GM18858 (cell line): ENCODE measurements around the gene BBS7.

Experiments
- ATAC-seq: cut with Tn5 transposase; IDR thresholded peaks from one replicate; pipeline ENCODE4 v1.9.1; 2021; ENCODE audit not compliant: unreplicated experiment

BBS7 gene, protein sequence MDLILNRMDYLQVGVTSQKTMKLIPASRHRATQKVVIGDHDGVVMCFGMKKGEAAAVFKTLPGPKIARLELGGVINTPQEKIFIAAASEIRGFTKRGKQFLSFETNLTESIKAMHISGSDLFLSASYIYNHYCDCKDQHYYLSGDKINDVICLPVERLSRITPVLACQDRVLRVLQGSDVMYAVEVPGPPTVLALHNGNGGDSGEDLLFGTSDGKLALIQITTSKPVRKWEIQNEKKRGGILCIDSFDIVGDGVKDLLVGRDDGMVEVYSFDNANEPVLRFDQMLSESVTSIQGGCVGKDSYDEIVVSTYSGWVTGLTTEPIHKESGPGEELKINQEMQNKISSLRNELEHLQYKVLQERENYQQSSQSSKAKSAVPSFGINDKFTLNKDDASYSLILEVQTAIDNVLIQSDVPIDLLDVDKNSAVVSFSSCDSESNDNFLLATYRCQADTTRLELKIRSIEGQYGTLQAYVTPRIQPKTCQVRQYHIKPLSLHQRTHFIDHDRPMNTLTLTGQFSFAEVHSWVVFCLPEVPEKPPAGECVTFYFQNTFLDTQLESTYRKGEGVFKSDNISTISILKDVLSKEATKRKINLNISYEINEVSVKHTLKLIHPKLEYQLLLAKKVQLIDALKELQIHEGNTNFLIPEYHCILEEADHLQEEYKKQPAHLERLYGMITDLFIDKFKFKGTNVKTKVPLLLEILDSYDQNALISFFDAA

DNA sequence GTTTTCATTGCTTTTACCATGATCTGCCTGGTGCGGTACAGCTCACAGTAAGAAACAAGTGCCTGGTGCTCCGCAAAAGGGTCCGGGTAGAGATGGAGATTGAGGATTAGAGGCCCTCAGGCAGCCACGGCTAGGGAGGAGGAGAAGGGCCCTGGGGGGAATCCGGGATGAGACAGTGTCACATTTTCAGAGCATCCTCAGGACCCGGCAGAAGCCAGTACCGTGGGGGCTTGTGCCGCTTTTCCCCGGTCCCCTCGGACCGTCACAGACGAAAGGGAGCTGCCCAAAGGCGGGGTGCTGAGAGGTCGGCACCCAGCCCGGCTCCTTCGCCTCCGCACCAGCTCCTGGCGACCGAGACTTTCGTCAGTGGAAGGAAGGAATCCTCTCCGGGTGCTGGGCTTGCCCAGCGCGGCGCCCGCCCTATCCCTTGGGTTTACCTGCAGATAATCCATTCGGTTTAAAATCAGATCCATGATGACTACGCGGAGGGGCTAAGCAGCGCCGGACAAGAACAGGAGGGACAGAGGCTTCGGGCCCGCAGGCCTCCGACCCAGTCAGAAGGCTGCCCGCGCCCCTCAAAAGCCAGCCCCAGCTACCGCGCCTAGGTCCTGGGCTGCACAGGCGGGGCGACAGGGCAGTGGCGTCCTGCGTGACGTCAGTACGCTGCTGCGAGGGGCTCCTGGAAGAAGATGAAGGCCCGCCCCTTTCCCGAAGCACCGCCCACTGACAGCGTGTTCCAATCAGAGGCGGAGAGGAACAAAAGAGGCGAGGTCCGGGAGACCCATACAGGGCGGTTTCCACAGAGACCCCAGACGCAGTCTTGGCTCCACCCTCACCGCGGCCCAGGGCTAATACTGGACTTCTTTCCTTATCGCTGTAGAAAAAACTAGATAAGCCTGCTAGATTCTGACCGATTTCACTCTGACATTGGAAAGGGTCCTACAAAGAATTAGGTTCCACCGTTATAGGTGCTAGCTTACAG, at the start of gene BBS7:
TSS of gene BBS7 (minus strand) at position 634 of the 982 bp plus-strand sequence. CDS start at position 473, 161 bp downstream.
- ATAC-seq, result peak; percentile 96

DNA sequence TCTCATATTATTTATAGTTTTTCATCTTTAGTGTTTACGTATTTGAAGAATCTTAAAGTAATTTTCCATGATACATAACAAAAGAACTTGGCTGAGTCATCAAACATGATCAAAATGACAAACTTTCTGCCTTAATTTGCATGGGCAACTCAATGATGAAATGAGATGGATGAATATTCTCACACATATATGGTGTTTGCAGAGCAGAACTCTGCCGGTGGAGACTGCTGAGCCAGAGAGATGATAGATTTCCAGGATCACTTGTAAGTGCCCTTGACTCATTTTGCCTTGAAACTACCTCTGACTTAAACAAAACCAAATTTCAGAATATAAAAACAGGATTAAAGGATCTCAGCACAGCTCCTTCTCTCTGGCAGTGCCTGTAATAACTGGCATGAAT, 43.4 kb upstream of the BBS7 start:
- ATAC-seq, result no peak

DNA sequence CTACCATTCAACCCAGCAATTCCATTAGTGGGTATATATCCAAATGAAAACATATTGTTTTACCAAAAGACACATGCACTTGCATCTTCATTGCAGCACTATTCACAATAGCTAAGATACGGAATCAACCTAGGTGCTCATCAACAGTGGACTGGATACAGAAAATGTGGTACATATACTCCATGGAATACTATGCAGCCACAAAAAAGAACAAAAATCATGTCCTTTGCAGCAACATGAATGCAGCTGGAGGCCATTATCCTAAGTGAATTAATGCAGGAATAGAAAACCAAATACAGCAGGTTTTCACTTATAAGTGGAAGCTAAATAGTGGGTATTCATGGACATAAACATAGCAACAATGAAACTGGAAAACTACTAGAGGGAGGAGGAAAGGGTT, 38.1 kb upstream of the BBS7 start:
- ATAC-seq, result no peak

DNA sequence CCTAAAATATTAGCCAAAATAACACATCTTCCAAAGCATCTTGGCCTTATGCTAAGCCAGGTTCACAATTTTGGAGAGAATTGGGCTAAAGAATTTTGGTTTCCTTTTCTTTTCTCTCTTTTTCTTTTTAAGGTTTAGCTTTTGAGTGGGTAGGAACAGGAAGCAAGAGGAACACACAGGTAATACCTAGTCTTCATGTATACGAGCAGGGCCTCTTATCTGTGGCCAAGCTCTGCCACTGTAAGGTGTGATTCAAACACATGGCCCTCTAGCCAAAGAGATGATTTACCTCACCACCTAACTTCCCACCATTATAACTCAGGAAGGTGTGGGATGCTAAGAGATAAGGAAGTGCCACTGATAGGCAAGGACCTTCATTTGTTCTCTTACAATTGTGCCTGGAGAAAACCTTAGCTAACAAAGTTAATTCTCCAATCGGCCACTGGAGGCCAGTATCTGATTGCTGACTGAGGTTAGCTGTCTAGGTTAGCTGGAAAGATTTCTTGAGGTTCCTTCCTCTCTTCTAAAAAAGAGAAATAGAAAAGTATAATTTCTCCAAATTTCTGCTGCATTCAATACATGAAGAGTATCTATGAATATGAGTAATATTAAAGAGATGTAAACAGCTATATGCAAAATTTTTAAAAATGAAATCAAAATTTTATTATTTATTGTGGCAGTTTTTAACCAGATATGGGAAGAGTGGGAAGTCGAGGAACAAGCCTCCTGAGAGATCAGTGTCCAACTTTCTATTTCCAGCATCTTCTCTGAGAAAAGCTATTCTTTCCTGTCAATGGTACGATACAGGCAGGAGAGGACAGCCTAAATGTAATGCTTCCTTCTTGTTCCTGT, 30.1 kb upstream of the BBS7 start:
- ATAC-seq, result peak; percentile 87

DNA sequence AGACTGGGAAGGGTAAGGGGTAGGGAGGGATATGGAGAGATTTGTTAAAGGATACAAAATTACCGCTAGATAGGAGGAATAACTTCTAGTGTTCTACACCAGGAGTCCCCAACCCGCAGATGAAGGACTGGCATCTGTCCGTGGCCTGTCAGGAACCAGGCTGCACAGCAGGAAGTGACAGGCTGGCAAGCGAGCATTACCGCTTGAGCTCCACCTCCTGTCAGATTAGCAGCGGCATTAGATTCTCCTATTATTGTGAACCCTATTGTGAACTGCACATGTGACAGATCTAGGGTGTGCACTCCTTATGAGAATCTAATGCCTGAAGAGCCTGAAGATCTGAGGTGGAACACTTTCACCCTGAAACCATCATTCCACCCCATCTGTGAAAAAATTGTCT, 27.9 kb upstream of the BBS7 start:
- ATAC-seq, result no peak

GRCh38 chr4:121888134-121888533, 17.9 kb upstream of the BBS7 start:
- no peak for ATAC-seq

GRCh38 chr4:121885115-121885514, 14.8 kb upstream of the BBS7 start:
- no peak for ATAC-seq

- no peak for ATAC-seq
Observed at GRCh38 chr4:121881158-121881557, 10.9 kb upstream of the BBS7 start.

DNA sequence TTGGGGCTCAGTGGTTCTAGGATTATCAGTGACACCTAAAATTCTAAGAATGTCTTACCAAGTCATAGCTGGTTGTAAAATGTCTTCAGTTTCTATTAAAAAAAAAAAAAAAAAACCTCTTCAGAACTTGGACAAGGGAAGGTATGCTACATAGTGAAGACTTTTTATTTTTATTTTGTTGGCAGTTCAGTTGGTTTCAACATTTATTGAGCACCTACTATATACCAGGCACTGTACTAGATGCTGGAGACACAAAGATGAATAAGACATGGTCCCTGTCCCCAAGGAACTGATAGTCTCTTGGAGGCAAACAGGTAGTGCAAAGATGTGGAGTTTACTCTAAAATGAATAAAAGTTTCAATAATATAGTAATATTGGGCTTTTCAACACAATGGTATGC, 8.9 kb upstream of the BBS7 start:
- ATAC-seq, result no peak

- no peak for ATAC-seq
Observed at GRCh38 chr4:121877041-121877773, 6.9 kb upstream of the BBS7 start.

DNA sequence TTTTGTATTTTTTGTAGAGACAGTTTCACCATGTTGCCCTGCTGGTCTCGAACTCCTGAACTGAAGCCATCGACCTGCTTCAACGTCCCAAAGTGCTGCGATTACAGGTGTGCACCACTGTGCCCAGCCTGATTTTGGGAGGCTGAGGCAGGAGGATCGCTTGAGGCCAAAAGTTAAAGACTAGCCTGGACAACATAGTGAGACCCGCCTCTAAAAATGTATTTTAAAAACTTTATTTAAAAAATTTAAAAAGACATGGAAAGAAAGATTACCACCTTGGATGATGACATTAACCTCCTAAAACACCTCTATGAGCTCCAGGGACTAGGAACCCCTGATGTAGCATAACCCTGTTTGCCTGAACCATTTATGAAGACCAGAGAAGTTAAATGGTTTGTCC, 5.8 kb upstream of the BBS7 start:
- no peak for ATAC-seq

- ATAC-seq, result no peak
Observed at GRCh38 chr4:121875652-121876051, 5.4 kb upstream of the BBS7 start.

DNA sequence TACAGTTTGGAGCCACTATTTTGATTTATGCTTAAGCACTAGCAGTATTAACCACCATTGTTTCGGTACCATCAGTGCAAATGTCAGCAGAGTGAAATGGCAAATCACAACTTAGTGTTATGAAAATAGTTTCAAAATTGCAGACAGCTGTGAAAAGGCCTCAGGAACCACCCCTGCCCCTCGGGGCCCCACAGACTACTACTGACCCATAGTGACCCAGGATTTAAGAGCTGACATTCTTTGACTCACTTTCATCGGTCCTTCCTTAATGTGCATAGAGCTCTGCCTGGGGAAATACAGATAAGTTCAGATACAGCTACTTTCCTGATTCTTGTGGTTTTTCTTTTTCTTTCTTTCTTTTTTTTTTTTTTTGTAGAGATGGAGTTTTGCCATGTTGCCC, 3.3 kb upstream of the BBS7 start:
- no peak for ATAC-seq

DNA sequence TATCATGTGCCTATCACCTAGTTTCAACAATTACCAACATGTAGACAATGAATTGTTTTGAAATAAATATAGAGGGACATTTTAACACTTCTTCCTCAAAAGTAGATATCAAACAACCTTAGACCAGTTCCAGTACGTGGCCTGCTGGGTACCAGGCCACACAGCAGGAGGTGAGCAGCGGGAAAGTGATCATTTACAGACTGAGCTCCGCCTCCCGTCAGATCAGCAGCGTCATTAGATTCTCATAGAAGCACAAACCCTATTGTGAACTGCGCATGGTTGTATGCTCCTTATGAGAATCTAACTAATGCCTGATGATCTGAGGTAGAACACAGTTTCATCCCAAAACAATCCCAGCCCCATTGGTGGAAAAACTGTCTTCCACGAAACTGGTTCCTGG, 6.5 kb downstream of the BBS7 start:
- ATAC-seq, result no peak

GRCh38 chr4:121861426-121861825, 8.8 kb downstream of the BBS7 start:
- ATAC-seq, result no peak

GRCh38 chr4:121860121-121860520, 10.2 kb downstream of the BBS7 start:
- ATAC-seq, result no peak

DNA sequence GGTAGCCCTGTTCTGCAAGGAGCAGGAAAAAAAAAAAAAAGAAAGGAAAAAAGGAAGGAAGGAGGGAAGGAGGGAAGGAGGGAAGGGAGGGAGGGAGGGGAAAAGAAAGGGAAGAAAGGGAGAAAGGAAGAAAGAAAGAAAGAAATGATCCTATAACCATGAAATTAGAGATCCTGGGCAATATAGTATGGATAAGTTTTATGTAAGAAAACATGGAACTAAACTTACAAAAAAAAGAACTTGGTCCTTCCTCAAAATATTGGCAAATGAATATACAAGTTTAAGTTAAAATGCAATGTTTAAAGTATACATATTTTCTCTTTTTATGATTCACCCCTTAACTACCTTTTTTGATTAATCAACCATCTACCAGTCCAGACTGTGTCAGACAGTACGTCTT, 18.9 kb downstream of the BBS7 start:
- no peak for ATAC-seq

DNA sequence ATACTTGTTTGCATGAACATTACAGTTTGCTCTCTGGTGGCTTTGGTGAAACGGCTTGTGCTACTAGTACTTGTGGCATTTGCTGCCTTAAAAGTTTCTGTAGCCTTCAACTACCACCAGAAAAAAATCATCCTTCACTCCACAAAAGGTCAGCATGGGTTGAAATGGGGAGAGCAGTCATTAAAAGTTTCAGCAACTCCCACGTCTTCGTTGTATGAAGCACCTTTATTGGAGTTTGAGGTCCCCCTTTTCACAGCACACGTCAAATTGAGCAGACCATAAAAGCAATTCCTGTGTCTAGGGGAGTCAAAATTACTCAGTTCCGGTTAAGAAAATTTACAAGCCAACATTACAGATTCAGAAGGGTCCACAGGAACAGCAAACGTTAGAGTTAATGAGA, 23.6 kb downstream of the BBS7 start:
- no peak for ATAC-seq

- ATAC-seq, result no peak
Observed at GRCh38 chr4:121842862-121843261, 27.4 kb downstream of the BBS7 start.

DNA sequence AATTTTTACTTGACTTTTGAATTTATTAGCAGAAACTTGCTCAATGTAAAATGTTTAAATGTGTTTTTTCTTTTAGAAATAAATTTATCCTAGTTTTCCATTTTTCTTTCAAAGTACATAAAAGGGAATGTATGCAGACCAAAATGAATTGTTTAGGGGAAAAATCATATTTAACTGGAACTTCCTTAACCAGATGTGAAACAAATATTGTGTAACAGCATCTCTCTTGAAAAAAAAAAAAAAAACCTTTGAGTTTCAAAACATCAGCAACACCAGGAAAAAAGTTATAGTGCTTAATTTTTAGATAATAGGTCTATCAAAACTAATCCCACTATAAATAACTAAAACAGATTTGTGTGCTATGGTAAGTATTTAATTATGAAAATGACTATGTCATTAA, 32.1 kb downstream of the BBS7 start:
- no peak for ATAC-seq
